ENCODE data around the gene IFI27L2.

GRCh38 chr14:94161981-94162380, 32.6 kb upstream of the IFI27L2 start:
- TF ChIP-seq POLR2AphosphoS5 (IDR thresholded peaks at IDR 0.05; ENCODE audit: insufficient read depth in 1 of 2, low read depth in 1 of 2) (no peak), POLR2A (IDR thresholded peaks at IDR 0.05) (no peak)

All from vagina (tissue), 2 donors.